T-helper 1 cell treated with Interleukin-12 subunit alpha and Interleukin-12 subunit beta and Interleukin-4 antibody, amounts not matched to agents 30 μg/mL and 1 μg/mL, for 36 hours (primary cell): ENCODE results near the gene LAT.

Experiments
- H3K27ac Mint-ChIP-seq: one replicate; pipeline ENCODE4 v1.8.0; 2021; ENCODE audit warnings: mild to moderate bottlenecking, mixed read lengths
- H3K27me3 Mint-ChIP-seq: one replicate; pipeline ENCODE4 v1.8.0; 2021; ENCODE audit warnings: low read depth, mixed read lengths
- H3K36me3 Mint-ChIP-seq: one replicate; pipeline ENCODE4 v1.8.0; 2021; ENCODE audit warnings: low read depth, mixed read lengths
- H3K4me1 Mint-ChIP-seq: one replicate; pipeline ENCODE4 v1.8.0; 2021; ENCODE audit warnings: low read depth, mixed read lengths
- H3K4me3 Mint-ChIP-seq: one replicate; pipeline ENCODE4 v1.8.0; 2021; ENCODE audit warnings: mild to moderate bottlenecking, moderate library complexity, mixed read lengths
- H3K9me3 Mint-ChIP-seq: one replicate; pipeline ENCODE4 v1.8.0; 2021; ENCODE audit warnings: mixed read lengths

Gene LAT

DNA sequence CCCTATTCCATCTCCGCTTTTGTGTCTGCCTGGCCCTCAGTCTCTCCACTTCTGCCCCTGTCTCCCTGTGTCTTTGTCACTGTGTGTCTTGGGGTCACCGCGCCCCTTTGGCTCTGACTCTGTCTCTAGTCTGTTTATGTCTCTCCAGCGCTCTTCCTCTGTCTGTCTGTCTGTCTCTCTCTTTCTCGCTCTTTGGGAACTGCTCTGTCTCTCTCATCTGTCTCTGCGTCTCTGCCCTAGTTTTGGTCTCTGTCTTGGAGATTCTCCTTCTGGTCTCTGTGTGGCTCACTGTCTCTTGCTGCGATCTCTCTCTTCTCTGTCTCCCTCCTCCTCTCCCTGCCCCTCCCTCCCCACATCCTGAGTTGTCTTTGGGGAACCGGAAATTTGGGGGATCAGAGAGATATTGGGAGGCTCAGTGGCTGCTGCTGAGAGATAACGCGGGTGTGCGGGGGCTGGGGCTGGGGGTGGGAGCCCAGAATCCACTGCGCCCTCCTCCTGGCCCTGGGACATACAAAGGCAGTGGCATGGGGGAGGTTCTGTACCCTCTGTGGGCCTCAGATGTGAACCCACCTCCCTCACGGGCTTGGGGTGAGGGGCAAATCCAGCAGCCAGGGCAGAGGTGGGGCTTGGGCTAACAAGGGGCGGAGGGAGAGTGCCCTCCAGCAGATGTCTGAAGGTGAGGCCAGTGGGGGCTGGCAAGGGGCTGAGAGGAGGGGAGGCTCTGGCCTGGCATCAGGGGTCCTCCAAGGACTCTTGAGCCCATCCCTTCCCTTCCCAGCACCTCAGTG lies 24.4 kb downstream of the LAT start:
- peak overlapping the region; percentile 96 for H3K27ac Mint-ChIP-seq
- H3K4me3 Mint-ChIP-seq: peak overlapping the region; percentile 86
- peaks cover 45% of the 10 kb centered on the region for H3K4me1 Mint-ChIP-seq
- no peaks in the 10 kb centered on the region for H3K9me3 Mint-ChIP-seq
- H3K36me3 Mint-ChIP-seq: peaks cover 4% of the 10 kb centered on the region
- no peaks in the 10 kb centered on the region for H3K27me3 Mint-ChIP-seq

DNA sequence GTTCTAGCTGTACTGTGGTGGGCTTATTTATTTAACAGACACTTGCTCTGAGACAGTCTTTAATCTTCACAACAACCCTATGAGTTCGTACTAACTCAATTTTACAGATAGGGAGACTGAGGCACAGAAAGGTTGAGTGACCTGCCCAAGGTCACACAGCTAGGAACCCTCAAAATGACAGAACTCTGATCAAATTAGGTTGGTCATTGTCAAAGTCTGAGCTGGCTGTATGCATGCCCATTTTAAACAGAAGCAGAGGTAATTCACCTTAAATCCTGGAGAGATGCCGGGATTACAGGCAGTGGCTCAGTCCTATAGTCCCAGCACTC lies 24.9 kb downstream of the LAT start:
- Mint-ChIP-seq H3K4me1 (peaks cover 47% of the 10 kb centered on the region), H3K9me3 (no peaks in the 10 kb centered on the region), H3K4me3 (no peak overlapping the region), H3K27me3 (no peaks in the 10 kb centered on the region), H3K27ac (peak overlapping the region; percentile 96), H3K36me3 (peaks cover 5% of the 10 kb centered on the region)

DNA sequence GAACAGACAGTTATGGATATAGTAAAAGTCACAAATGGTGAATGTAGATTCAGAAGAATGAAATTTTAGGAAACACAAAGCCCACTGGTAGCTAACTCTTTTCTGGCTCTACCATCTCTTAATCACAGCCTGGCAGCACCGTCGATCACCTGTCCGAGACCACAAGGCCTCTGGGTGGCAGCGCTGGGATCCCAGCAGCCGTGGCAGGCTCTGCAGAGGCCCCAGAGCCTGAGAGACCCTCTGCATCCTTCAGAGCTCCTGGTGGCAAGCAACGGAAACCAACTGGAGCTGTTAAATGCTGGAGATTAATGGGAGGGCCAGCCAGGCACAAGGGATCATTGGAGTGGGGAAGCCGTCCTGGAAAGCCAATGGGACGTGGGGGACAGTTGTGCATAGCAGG lies 26.3 kb downstream of the LAT start:
- H3K4me3 Mint-ChIP-seq: no peak overlapping the region
- H3K27ac Mint-ChIP-seq: no peak overlapping the region
- no peaks in the 10 kb centered on the region for H3K9me3 Mint-ChIP-seq
- H3K36me3 Mint-ChIP-seq: peaks cover 3% of the 10 kb centered on the region
- H3K4me1 Mint-ChIP-seq: peaks cover 45% of the 10 kb centered on the region
- H3K27me3 Mint-ChIP-seq: no peaks in the 10 kb centered on the region

DNA sequence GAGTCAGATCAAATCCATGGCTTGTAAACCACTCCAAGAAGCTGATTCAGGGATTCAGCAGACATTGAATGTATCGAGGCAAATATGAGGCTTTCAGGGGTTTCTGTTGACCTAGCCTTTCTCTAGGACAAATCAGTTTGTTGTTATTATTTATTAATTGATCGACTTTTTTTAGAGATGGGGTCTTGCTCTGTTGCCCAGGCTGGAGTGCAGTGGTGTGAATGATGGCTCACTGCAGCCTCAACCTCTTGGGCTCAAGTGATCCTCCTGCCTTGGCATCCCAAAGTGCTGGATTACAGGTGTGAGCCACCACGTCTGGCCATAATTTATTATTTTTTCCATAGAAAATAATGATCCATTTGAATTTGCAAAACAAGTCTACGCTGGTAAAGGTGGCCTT lies 27.0 kb downstream of the LAT start:
- H3K36me3 Mint-ChIP-seq: peaks cover 3% of the 10 kb centered on the region
- H3K9me3 Mint-ChIP-seq: no peaks in the 10 kb centered on the region
- no peaks in the 10 kb centered on the region for H3K27me3 Mint-ChIP-seq
- no peak overlapping the region for H3K4me3 Mint-ChIP-seq
- H3K27ac Mint-ChIP-seq: peak overlapping the region; percentile 31
- H3K4me1 Mint-ChIP-seq: peaks cover 45% of the 10 kb centered on the region

DNA sequence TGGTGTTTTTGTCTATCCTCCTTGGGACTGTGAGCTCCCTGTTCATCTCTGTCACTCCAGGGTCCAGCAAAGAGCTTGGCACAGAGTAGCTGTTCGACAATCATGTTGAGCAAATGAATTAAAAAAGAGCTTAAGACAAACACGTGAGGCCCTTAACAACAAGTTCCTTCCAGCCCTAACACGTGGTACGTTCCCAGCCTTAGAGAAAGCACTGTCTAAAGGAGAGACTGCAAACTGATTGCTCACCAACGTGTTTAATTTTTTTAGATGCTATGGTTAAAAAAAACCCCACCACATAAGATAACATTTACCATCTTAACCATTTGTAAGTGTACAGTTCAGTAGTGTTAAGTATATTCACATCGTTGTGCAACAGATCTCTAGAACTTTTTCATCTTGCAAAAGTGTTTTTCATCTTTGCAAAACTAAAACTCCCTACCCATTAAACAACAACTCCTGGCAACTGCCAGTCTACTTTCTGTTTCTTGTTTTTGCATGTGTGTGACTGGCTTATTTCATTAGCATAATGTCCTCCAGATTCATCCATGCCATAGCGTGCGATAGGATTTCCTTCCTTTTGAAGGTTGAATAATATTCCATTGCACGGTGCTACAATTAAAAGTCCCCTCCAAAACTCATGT lies 28.2 kb downstream of the LAT start:
- Mint-ChIP-seq H3K9me3 (no peaks in the 10 kb centered on the region), H3K4me1 (peaks cover 38% of the 10 kb centered on the region), H3K36me3 (peaks cover 3% of the 10 kb centered on the region), H3K27me3 (no peaks in the 10 kb centered on the region), H3K4me3 (peak overlapping the region; percentile 12), H3K27ac (peak overlapping the region; percentile 89)

DNA sequence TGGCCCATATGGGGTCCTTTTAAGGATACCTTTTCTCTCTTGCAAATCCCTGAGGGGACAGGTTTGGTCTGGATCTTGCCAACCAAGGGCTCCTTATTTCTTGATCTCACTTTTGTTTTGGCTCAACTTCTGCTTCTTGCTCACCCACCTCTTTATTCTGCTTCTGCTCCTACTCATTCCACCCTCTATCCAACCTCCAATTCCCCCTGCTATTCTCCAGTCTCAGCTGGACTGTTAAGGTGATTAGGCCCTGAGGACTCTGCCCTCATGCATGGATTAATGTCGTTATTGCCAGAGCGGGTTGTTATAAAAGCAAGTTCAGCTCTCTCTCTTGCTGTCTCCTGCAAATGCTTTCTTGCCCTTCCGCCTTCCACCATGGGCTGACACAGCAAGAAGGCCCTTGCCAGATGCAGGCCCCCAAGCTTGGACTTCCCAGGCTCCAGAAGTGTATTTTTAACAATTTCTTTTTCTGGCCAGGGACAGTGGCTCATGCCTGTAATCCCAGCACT lies 29.8 kb downstream of the LAT start:
- peaks cover 26% of the 10 kb centered on the region for H3K4me1 Mint-ChIP-seq
- no peaks in the 10 kb centered on the region for H3K9me3 Mint-ChIP-seq
- H3K27ac Mint-ChIP-seq: peak overlapping the region; percentile 57
- H3K36me3 Mint-ChIP-seq: peaks cover 3% of the 10 kb centered on the region
- no peak overlapping the region for H3K4me3 Mint-ChIP-seq
- H3K27me3 Mint-ChIP-seq: no peaks in the 10 kb centered on the region

DNA sequence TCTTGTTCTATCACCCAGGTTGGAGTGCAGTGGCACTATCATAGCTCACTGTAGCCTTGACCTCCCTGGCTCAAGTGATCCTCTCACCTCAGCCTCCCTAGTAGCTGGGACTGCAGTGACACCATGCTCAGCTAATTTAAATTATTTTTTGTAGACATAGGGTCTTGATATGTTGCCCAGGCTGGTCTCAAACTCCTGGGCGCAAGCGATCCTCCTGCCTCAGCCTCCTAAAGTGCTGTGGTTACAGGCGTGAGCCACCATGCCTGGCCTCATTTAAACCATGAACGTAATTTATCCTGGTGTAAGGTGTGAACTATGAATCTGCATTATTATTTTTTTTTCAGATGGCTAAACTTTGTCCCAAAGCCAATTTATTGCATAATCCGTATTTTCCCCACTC lies 37.3 kb downstream of the LAT start:
- no peak overlapping the region for H3K4me3 Mint-ChIP-seq
- no peak overlapping the region for H3K27ac Mint-ChIP-seq
- no peaks in the 10 kb centered on the region for H3K27me3 Mint-ChIP-seq
- H3K4me1 Mint-ChIP-seq: peaks cover 25% of the 10 kb centered on the region
- H3K9me3 Mint-ChIP-seq: no peaks in the 10 kb centered on the region
- H3K36me3 Mint-ChIP-seq: no peaks in the 10 kb centered on the region

DNA sequence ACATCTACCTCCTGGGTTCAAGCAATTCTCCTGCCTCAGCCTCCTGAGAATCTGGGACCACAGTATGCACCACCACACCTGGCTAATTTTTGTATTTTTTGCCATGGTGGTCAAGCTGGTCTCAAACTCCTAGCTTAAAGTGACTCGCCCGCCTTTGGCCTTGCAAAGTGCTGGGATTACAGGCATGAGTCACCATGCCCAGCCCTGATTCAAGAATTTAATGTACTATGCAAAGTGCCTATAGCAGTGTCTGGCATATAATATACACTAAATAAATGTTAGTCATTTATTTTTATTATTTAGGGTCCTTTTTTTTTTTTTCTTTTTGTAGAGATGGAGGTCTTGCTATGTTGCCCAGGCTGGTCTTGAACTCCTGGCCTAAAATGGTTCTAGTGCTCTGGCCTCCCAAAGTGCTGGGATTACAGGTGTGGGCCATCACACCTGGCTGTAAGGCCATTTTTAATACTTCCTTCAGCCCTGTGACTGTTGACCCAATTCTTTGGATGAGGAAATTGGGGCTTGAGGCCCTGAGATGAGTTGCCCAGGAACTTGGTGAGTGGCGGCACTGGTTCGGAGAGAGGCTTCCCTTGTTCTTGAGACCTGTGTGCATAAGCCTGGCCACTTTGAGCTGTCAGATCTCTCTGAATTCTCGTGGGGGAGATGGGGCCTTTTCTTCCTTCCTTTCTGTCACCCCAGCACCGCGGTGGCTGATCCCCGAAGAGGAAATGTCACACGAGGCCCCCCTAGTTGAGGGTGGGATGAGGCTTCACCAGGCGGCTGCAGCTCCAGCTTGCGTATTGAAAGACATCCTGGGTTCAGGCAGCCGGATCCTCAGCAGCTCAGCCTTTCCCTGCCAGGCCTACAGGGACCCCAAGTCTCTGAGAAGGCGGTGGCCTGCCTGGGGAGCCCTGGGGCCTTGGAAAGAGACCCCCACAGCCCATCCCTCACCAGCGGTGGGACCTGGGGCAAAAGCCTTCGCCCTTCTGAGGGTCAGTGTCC lies 38.7 kb downstream of the LAT start:
- no peaks in the 10 kb centered on the region for H3K27me3 Mint-ChIP-seq
- no peaks in the 10 kb centered on the region for H3K9me3 Mint-ChIP-seq
- H3K27ac Mint-ChIP-seq: no peak overlapping the region
- H3K4me1 Mint-ChIP-seq: peaks cover 25% of the 10 kb centered on the region
- H3K36me3 Mint-ChIP-seq: no peaks in the 10 kb centered on the region
- no peak overlapping the region for H3K4me3 Mint-ChIP-seq

DNA sequence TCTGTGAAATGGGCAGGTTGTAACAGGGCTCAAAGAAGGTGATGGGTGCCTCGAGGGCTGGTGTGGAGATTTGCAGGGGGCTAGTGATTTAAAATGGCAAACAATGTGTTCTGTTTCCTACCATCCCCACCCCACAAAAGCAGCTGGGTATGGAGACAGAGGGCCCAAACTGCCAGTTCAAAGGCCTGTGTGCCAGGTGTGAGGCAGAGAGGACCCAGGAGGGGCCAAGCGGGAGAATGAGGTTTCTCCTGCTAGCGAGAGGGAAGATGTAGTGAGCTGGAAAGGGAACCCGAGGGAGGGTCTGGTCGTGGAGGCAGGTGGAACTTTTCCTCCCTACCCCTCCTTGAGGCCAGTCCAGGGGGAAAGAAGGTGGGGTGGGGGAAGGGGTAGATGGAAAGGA lies 39.4 kb downstream of the LAT start:
- Mint-ChIP-seq H3K27me3 (no peaks in the 10 kb centered on the region), H3K4me3 (no peak overlapping the region), H3K4me1 (peaks cover 30% of the 10 kb centered on the region), H3K36me3 (no peaks in the 10 kb centered on the region), H3K27ac (no peak overlapping the region), H3K9me3 (no peaks in the 10 kb centered on the region)

DNA sequence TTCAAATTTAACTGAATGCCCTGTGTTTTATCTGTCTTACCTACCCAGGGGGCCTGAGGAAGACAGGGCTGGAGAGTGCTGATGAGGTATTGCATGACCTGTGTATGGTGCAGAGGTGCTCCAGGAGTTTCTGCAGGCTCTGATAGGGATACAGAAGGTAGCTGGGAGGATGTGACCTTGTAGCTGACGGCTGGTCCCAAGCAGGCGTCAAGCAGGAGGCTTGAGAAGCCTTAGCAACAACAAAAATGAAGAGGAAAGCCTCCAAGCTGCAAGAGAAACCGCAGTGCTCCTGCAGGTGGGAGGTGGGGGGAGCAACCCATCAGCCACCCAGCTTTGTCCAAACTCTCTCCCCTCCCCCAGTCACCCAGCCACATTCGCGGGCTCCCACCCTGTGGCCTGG lies 40.4 kb downstream of the LAT start:
- H3K36me3 Mint-ChIP-seq: no peaks in the 10 kb centered on the region
- no peaks in the 10 kb centered on the region for H3K27me3 Mint-ChIP-seq
- H3K4me3 Mint-ChIP-seq: no peak overlapping the region
- no peaks in the 10 kb centered on the region for H3K9me3 Mint-ChIP-seq
- peak overlapping the region; percentile 11 for H3K27ac Mint-ChIP-seq
- peaks cover 34% of the 10 kb centered on the region for H3K4me1 Mint-ChIP-seq

DNA sequence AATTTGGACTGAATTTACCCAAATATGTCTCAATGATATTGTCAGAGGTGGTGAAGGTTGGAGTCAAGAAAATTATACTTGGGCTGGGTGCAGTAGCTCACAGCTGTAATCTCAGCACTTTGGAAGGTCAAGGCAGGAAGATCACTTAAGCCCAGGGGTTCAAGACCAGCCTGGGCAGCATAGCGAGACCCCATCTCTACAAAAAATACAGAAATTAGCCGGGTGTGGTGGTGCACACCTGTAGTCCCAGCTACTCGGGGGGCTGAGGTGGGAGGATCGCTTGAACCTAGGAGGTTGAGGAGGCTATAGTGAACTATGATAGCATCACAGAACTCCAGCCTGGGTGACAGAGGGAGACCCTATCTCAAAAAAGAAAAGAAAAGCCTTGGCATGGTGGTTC lies 40.9 kb downstream of the LAT start:
- Mint-ChIP-seq H3K27me3 (no peaks in the 10 kb centered on the region), H3K4me1 (peaks cover 33% of the 10 kb centered on the region), H3K27ac (no peak overlapping the region), H3K36me3 (no peaks in the 10 kb centered on the region), H3K4me3 (no peak overlapping the region), H3K9me3 (no peaks in the 10 kb centered on the region)

DNA sequence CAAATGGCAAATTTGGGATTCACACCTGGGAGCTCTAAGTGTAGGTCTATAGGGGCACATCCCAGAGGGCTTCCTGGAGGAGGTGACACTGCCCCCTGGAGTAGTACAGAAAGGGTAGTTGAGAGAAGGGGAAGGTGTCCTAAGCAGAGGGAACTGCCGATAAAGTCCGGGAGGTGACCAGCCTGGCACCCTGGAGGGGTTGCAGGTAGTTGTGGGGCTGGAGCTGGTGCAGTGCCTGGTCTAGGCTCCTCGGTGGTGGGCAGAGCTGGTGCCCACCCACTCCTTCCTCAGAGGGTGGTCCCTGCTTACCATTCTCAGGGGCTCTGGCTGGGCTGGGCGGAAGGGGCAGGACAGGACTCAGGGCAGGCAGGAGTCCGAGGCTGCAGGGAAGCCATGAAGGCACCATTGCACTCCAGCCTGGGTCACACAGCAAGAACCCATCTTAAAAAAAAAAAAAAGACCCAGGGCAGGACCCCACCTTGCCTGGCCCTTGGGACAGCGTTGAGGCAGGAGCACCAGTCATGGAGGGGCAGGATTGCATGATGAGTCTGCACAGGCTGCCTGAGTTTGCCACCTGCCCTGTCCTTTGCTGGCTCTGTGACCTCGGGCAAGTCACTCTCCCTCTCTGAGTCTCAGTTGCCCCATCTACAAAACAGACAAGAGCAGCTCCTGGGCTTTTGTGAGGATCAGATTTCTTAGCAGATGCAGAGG lies 43.8 kb downstream of the LAT start:
- Mint-ChIP-seq H3K36me3 (no peaks in the 10 kb centered on the region), H3K9me3 (no peaks in the 10 kb centered on the region), H3K4me3 (no peak overlapping the region), H3K4me1 (peaks cover 23% of the 10 kb centered on the region), H3K27me3 (no peaks in the 10 kb centered on the region), H3K27ac (peak overlapping the region; percentile 50)

DNA sequence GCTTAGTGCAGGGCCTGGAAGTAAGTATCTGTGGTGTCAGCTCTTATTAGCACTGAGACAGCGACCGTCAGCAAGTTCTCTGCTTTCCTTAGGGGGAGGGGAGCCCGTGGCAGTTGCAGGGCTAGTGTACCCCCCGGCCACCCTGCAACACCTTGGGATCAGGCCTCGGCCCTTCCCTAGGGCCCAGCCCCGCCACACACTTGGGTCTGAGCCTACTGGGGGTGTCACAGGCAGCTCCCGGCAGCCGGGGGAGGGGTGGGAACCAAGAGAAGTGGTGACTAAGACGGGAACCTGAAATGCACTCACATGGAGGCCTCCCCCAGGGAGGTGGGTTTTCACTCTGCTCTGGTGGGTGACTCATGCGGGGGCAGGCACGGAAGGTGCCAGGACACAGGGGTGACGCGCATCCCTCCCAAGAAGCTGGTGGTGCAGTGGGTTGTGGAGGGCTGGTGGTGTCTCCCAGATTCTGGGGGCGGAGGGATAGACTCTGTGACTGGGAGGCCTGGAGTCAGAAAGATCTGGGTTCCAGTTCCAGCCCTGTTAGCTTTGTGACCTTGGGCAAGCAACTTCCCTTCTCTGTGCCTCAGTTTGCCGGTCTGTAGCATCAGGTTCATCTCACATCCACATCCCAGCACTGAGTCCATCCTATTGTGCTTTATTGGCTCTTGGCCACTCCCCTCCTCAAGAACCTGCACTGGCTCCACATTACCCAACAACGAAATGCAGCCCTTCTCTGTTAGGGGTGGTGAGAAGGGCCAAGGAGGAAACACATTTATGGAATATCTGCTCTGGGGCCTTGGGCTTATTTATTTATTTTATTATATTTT lies 44.5 kb downstream of the LAT start:
- H3K4me3 Mint-ChIP-seq: no peak overlapping the region
- no peaks in the 10 kb centered on the region for H3K27me3 Mint-ChIP-seq
- no peaks in the 10 kb centered on the region for H3K36me3 Mint-ChIP-seq

More for the DNA sequence above, 44.5 kb downstream of the LAT start:
- peaks cover 19% of the 10 kb centered on the region for H3K4me1 Mint-ChIP-seq
- H3K9me3 Mint-ChIP-seq: no peaks in the 10 kb centered on the region
- peak overlapping the region; percentile 20 for H3K27ac Mint-ChIP-seq
